GM12891 (cell line): Measurements from ENCODE around the gene MAPK1.

Source experiments
- POLR2A ChIP-seq: IDR thresholded peaks from 2 replicates; pipeline ENCODE4 v1.6.1; 2011; ENCODE audit warnings: low read depth, low read length, control low read depth
- POLR2AphosphoS5 ChIP-seq: IDR thresholded peaks from 2 replicates; pipeline ENCODE4 v1.6.1; 2011; ENCODE audit warnings: low read depth, low read length, control low read depth
- SPI1 ChIP-seq: IDR thresholded peaks from 2 replicates; pipeline ENCODE4 v1.6.1; 2011; ENCODE audit warnings: low read depth, low read length, control low read depth

- TF ChIP-seq POLR2AphosphoS5 (no peak), POLR2A (no peak), SPI1 (no peak)
Measured at GRCh38 chr22:21727768-21728167, 139.7 kb downstream of the MAPK1 start.
